ENCODE results near the gene P3H1. TPM values are rescaled to one million over a fixed set of nuclear protein-coding genes. Genes with fewer than 3 reads are reported as not detected.

The P3H1 gene
- total RNA-seq, 2 experiments from 2014 or later, result 44.1 to 49.9 TPM

Other genes starting within 250 kb of the P3H1 start
- gene PPIH, start 108.6 kb downstream of the P3H1 start, total RNA-seq, result 10 to 100 TPM; 90.3 to 98.6 TPM
- gene YBX1, start 84.6 kb downstream of the P3H1 start, total RNA-seq, result 100 to 1,000 TPM; 529 to 531 TPM
- gene CLDN19, start 26.8 kb downstream of the P3H1 start, total RNA-seq, result not detected
- 10 to 100 TPM; 10.4 to 10.9 TPM for gene C1orf50, start 221 bp upstream of the P3H1 start, total RNA-seq
- gene TMEM269, start 18.0 kb upstream of the P3H1 start, total RNA-seq, result under 1 TPM; 0.22 to 0.48 TPM
- 1 to 10 TPM; 3.9 to 5.0 TPM for gene ERMAP, start 50.1 kb upstream of the P3H1 start, total RNA-seq
- 10 to 100 TPM; 15.8 to 18.1 TPM for gene SVBP, start 50.4 kb upstream of the P3H1 start, total RNA-seq
- gene ZNF691, start 79.6 kb upstream of the P3H1 start, total RNA-seq, result 10 to 100 TPM; 12.2 to 14.1 TPM
- gene SLC2A1, start 191.8 kb upstream of the P3H1 start, total RNA-seq, result 10 to 100 TPM; 80.8 to 82.3 TPM